Measurements from ENCODE around the gene GSG1L2.

GRCh38 chr17:9844153-9844552 lies 22.3 kb upstream of the GSG1L2 start:
- TF ChIP-seq CTCF (IDR thresholded peaks at IDR 0.05) (no peak), POLR2AphosphoS5 (IDR thresholded peaks at IDR 0.05; ENCODE audit: low read depth, low read length) (no peak), SIN3A (IDR thresholded peaks at IDR 0.05; ENCODE audit: borderline replicate concordance, insufficient read depth, low read depth, low read length) (no peak)

Measured in Panc1 (cell line).